ENCODE measurements around the gene TJP3. TPM values are rescaled to one million over a fixed set of nuclear protein-coding genes. Genes with fewer than 3 reads are reported as not detected.

TJP3 gene
- total RNA-seq, 2 donors from 2014 or later: 13.4 to 14.2 TPM

- no peaks in the 10 kb centered on the region for H3K9me3 ChIP-seq (ENCODE audit: control insufficient read depth, low read length, poor library complexity, severe bottlenecking)
- Mint-ChIP-seq H3K4me1 (peaks cover 19% of the 10 kb centered on the region), H3K27ac (no peak overlapping the region), H3K4me3 (no peak overlapping the region), H3K36me3 (ENCODE audit: low read depth) (no peaks in the 10 kb centered on the region), H3K27me3 (no peaks in the 10 kb centered on the region)
- DNase-seq (no peak), ATAC-seq (no peak)
These were observed 40.4 kb upstream of the TJP3 start for GRCh38 chr19:3667766-3668165.

GRCh38 chr19:3668331-3669081 lies 39.7 kb upstream of the TJP3 start:
- H3K4me1 Mint-ChIP-seq: peaks cover 22% of the 10 kb centered on the region
- DNase-seq: no peak
- no peak for ATAC-seq

GRCh38 chr19:3669082-3669946 lies 38.9 kb upstream of the TJP3 start:
- Mint-ChIP-seq H3K27ac (no peak overlapping the region), H3K4me3 (no peak overlapping the region), H3K36me3 (ENCODE audit: low read depth) (no peaks in the 10 kb centered on the region), H3K27me3 (no peaks in the 10 kb centered on the region), H3K4me1 (peaks cover 22% of the 10 kb centered on the region)
- no peak for DNase-seq
- ATAC-seq: no peak
- no peaks in the 10 kb centered on the region for H3K9me3 ChIP-seq (ENCODE audit: control insufficient read depth, low read length, poor library complexity, severe bottlenecking)

More at GRCh38 chr19:3668331-3669081, 39.7 kb upstream of the TJP3 start:
- no peak overlapping the region for H3K27ac Mint-ChIP-seq
- H3K27me3 Mint-ChIP-seq: no peaks in the 10 kb centered on the region
- no peaks in the 10 kb centered on the region for H3K36me3 Mint-ChIP-seq (ENCODE audit: low read depth)
- H3K4me3 Mint-ChIP-seq: no peak overlapping the region
- H3K9me3 ChIP-seq (ENCODE audit: control insufficient read depth, low read length, poor library complexity, severe bottlenecking): no peaks in the 10 kb centered on the region

DNA sequence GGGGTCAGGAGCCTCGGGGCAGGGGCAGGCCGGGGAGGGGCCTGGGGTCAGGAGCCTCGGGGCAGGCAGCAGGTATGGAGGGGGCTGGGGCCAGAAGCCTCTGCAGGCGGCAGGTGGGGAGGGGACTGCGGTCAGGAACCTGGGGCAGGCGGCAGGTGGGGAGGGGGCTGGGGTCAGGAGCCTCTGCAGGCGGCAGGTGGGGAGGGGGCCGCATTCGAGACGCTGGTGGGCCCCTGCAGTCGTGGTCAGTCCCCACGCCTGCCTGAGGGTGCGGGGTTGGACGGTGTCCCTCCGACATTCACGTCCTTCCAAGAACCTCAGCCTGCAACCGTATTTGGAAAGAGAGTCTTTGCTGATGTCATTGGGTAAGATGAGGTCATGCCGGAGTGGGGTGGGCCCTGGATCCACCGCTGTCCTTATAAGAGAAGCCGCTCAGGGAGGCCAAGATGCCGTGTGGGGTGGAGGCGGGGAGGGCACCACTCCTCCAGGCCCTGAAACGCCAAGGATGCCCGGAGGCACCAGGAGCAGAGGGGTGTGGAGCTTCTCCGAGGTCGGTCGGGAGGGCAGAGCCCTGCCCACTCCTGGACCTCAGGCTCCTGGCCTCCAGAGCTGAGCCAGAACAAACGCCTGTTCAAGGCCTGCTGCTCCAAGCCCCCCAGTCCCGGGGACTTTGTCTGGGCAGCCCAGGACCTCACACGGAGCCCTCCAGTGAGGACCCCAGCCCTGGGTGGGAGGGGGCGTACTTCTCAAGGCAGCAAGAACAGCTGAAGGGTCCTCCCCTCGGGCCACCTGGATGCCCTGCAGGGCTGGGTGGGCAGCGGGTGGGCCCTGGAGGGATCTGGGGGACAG lies 38.0 kb upstream of the TJP3 start:
- H3K9me3 ChIP-seq (ENCODE audit: control insufficient read depth, low read length, poor library complexity, severe bottlenecking): no peaks in the 10 kb centered on the region
- Mint-ChIP-seq H3K4me3 (no peak overlapping the region), H3K36me3 (ENCODE audit: low read depth) (no peaks in the 10 kb centered on the region), H3K4me1 (peaks cover 22% of the 10 kb centered on the region), H3K27me3 (no peaks in the 10 kb centered on the region), H3K27ac (no peak overlapping the region)
- ATAC-seq (no peak), DNase-seq (no peak)

GRCh38 chr19:3670796-3671679 lies 37.1 kb upstream of the TJP3 start:
- Mint-ChIP-seq H3K27ac (no peak overlapping the region), H3K4me3 (peak overlapping the region; percentile 75), H3K4me1 (peaks cover 22% of the 10 kb centered on the region), H3K36me3 (ENCODE audit: low read depth) (no peaks in the 10 kb centered on the region), H3K27me3 (no peaks in the 10 kb centered on the region)
- no peaks in the 10 kb centered on the region for H3K9me3 ChIP-seq (ENCODE audit: control insufficient read depth, low read length, poor library complexity, severe bottlenecking)
- no peak for DNase-seq
- peak; percentile 26 for ATAC-seq

DNA sequence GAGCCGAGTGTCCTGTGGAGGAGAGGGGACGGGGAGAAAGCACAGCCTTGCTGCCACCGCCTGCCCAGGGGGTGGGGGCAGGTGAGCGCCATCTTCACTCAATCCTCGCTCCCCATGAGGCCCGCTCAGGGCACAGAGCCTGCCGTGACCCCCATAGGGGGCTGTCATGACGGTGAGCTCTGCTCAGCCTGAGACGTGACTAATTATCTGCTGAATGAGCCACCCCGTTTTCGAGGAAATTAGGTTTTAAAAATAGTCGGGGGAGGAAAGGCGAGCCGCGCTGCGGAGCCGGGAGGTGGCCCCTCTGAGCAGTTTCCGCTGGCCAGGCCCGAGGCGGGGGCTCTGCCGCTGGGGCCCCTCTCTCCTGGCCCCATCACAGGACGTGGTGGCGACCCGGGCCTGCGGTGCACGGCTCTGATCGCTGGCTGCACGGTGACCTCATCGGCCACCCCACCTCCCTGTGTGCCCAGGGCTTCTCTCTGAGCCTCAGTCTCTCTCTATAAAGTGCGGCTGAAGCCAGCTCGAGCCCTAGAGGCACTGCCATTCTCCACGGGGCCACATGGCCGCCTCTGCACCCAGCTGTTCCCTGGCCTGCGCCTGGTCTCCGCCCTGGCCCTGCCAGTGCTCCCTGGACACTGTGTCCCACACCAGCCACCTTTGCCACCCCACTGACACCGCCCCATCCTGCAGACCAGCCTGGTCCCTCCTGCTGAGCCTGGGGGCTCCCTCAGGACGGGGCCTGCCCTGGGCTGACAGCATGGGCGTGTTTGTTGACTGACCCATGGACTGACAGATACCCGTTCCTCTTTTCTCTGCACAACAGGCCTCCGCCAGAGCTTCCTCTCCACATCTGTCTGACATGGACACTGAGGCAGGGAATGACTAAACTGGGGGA lies 36.3 kb upstream of the TJP3 start:
- Mint-ChIP-seq H3K4me1 (peaks cover 20% of the 10 kb centered on the region), H3K4me3 (peak overlapping the region; percentile 75)

DNA sequence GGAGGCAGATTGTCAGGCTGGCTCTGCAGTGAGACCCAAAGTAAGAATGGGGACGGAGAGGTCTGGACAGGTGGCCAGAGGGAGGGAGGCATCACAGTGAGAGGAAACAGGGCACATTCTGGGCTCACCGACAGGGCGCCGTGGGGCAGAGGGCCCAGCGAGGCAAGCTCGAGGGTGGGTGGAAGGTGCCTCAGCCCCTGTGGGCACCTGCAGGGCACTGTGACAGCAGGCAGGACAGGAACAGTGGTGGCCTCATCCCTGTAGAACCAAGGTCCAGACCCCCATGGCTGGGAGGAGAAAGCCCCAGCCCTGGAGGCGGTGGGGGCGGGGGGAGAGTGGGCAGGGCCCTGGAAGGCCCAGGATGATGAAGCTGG lies 35.6 kb upstream of the TJP3 start:
- H3K27me3 Mint-ChIP-seq: no peaks in the 10 kb centered on the region
- no peaks in the 10 kb centered on the region for H3K36me3 Mint-ChIP-seq (ENCODE audit: low read depth)
- H3K4me3 Mint-ChIP-seq: peak overlapping the region; percentile 31
- no peak for DNase-seq
- ATAC-seq: no peak
- H3K9me3 ChIP-seq (ENCODE audit: control insufficient read depth, low read length, poor library complexity, severe bottlenecking): no peaks in the 10 kb centered on the region
- H3K4me1 Mint-ChIP-seq: peaks cover 19% of the 10 kb centered on the region
- no peak overlapping the region for H3K27ac Mint-ChIP-seq

More for the DNA sequence above, 36.3 kb upstream of the TJP3 start:
- H3K9me3 ChIP-seq (ENCODE audit: control insufficient read depth, low read length, poor library complexity, severe bottlenecking): no peaks in the 10 kb centered on the region
- peak; percentile 29 for ATAC-seq
- no peak for DNase-seq
- no peaks in the 10 kb centered on the region for H3K27me3 Mint-ChIP-seq
- H3K27ac Mint-ChIP-seq: no peak overlapping the region
- H3K36me3 Mint-ChIP-seq (ENCODE audit: low read depth): no peaks in the 10 kb centered on the region

DNA sequence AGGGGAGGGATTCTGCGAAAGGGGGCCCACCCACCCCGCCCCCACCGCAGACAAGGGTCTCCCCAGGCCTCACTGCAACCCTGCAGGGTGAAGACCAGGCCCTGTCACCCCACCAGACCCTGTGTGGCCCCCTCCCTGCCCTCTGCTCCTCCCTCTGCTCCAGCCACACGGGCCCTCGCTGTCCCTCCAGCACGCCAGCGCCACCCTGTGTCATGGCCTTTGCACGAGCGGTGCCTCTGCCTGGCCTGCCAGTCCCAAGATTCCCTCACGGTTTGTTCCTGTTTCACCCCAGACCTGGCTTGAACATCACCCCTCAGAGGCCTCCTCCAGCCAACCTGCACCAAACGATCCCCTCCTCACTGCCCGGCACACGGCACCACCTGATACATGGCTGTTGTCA lies 35.2 kb upstream of the TJP3 start:
- no peak for ATAC-seq

GRCh38 chr19:3673506-3674439 lies 34.4 kb upstream of the TJP3 start:
- H3K9me3 ChIP-seq (ENCODE audit: control insufficient read depth, low read length, poor library complexity, severe bottlenecking): no peaks in the 10 kb centered on the region
- Mint-ChIP-seq H3K27ac (no peak overlapping the region), H3K27me3 (no peaks in the 10 kb centered on the region), H3K4me3 (no peak overlapping the region), H3K36me3 (ENCODE audit: low read depth) (no peaks in the 10 kb centered on the region), H3K4me1 (peaks cover 21% of the 10 kb centered on the region)
- ATAC-seq: no peak
- no peak for DNase-seq

More for the DNA sequence above, 35.2 kb upstream of the TJP3 start:
- DNase-seq: no peak
- peaks cover 19% of the 10 kb centered on the region for H3K4me1 Mint-ChIP-seq
- no peaks in the 10 kb centered on the region for H3K36me3 Mint-ChIP-seq (ENCODE audit: low read depth)
- H3K27ac Mint-ChIP-seq: no peak overlapping the region
- no peaks in the 10 kb centered on the region for H3K9me3 ChIP-seq (ENCODE audit: control insufficient read depth, low read length, poor library complexity, severe bottlenecking)
- no peaks in the 10 kb centered on the region for H3K27me3 Mint-ChIP-seq
- peak overlapping the region; percentile 36 for H3K4me3 Mint-ChIP-seq

GRCh38 chr19:3674784-3675543 lies 33.2 kb upstream of the TJP3 start:
- no peaks in the 10 kb centered on the region for H3K36me3 Mint-ChIP-seq (ENCODE audit: low read depth)
- peaks cover 23% of the 10 kb centered on the region for H3K4me1 Mint-ChIP-seq
- no peak for DNase-seq
- H3K27ac Mint-ChIP-seq: no peak overlapping the region
- ATAC-seq: no peak
- H3K27me3 Mint-ChIP-seq: no peaks in the 10 kb centered on the region
- no peaks in the 10 kb centered on the region for H3K9me3 ChIP-seq (ENCODE audit: control insufficient read depth, low read length, poor library complexity, severe bottlenecking)
- no peak overlapping the region for H3K4me3 Mint-ChIP-seq
